ENCODE measurements around the gene ATP6V1A. TPM values are rescaled to one million over a fixed set of nuclear protein-coding genes. Genes with fewer than 3 reads are reported as not detected.

The ATP6V1A gene
- total and polyA plus RNA-seq, 2 of the 13 experiments (the other 11 are each of a cell fraction or from before 2014, with no cell fraction given): 23.4 to 95.1 TPM

DNA sequence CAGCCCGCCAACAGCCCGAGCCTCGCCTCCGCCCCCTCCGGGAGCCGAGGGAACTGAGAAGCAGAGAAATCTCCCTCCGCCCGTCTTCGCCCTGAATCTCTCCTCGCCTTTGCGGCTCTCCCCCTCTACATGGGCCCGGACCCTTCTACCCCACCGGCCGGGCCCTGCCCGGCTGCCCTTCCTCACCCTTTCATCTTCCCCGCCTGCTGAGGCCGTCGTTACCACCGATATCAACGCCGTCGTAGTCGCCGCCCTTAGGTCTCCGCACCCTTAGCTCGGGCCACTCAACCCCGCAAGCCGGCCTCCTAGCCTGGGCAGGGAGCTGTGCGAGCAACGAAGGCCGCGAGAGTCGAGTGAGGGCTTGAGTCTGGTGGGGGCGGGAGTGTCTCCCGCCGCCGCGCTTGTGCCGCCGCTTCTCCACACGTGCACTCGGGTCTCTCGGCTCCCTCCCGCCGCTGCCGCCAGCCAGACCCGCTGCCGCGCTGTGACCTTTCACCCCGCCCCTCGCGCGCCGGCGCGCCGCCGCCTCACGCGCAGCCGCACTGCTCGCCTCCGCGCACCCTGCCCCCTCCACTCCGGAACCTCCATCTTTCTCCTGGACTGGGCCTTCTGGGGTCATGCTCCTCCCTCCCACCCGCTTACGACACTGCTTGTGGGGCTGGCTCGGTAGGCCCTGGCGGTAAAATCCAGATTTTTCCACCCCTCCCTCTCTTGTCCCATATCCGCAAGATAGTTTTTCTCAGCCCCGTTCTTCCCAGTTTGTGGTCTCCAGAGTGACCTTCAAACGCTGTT lies 883 bp upstream of the ATP6V1A start, which contains the start of gene NAA50 (continued):
- TF ChIP-seq MAFG (CRISPR knock-in tag; IDR thresholded peaks at IDR 0.05): no peak
- TF ChIP-seq, protein P1, sequence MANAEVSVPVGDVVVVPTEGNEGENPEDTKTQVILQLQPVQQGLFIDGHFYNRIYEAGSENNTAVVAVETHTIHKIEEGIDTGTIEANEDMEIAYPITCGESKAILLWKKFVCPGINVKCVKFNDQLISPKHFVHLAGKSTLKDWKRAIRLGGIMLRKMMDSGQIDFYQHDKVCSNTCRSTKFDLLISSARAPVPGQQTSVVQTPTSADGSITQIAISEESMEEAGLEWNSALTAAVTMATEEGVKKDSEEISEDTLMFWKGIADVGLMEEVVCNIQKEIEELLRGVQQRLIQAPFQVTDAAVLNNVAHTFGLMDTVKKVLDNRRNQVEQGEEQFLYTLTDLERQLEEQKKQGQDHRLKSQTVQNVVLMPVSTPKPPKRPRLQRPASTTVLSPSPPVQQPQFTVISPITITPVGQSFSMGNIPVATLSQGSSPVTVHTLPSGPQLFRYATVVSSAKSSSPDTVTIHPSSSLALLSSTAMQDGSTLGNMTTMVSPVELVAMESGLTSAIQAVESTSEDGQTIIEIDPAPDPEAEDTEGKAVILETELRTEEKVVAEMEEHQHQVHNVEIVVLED (CRISPR knock-in tag; IDR thresholded peaks at IDR 0.05; ENCODE audit: borderline replicate concordance): peak; percentile 65
- TF ChIP-seq, protein P2, sequence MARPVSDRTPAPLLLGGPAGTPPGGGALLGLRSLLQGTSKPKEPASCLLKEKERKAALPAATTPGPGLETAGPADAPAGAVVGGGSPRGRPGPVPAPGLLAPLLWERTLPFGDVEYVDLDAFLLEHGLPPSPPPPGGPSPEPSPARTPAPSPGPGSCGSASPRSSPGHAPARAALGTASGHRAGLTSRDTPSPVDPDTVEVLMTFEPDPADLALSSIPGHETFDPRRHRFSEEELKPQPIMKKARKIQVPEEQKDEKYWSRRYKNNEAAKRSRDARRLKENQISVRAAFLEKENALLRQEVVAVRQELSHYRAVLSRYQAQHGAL (CRISPR knock-in tag; IDR thresholded peaks at IDR 0.05; ENCODE audit: not compliant biosample characterization): no peak
- peak; percentile 62 to 87; a peak in 3 of 4 replicates for TF ChIP-seq NR2F1 (CRISPR knock-in tag; IDR thresholded peaks at IDR 0.05)
- TF ChIP-seq ZNF556 (CRISPR knock-in tag; IDR thresholded peaks at IDR 0.05; ENCODE audit: borderline replicate concordance): no peak
- TF ChIP-seq KLF6 (CRISPR knock-in tag; IDR thresholded peaks at IDR 0.05): no peak
- TF ChIP-seq, protein P3, sequence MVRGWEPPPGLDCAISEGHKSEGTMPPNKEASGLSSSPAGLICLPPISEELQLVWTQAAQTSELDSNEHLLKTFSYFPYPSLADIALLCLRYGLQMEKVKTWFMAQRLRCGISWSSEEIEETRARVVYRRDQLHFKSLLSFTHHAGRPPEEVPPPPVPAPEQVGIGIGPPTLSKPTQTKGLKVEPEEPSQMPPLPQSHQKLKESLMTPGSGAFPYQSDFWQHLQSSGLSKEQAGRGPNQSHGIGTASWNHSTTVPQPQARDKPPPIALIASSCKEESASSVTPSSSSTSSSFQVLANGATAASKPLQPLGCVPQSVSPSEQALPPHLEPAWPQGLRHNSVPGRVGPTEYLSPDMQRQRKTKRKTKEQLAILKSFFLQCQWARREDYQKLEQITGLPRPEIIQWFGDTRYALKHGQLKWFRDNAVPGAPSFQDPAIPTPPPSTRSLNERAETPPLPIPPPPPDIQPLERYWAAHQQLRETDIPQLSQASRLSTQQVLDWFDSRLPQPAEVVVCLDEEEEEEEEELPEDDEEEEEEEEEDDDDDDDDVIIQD (CRISPR knock-in tag; IDR thresholded peaks at IDR 0.05; ENCODE audit: low read depth): no peak
- TF ChIP-seq ZNF317 (CRISPR knock-in tag; IDR thresholded peaks at IDR 0.05): no peak
- TF ChIP-seq, protein P4, sequence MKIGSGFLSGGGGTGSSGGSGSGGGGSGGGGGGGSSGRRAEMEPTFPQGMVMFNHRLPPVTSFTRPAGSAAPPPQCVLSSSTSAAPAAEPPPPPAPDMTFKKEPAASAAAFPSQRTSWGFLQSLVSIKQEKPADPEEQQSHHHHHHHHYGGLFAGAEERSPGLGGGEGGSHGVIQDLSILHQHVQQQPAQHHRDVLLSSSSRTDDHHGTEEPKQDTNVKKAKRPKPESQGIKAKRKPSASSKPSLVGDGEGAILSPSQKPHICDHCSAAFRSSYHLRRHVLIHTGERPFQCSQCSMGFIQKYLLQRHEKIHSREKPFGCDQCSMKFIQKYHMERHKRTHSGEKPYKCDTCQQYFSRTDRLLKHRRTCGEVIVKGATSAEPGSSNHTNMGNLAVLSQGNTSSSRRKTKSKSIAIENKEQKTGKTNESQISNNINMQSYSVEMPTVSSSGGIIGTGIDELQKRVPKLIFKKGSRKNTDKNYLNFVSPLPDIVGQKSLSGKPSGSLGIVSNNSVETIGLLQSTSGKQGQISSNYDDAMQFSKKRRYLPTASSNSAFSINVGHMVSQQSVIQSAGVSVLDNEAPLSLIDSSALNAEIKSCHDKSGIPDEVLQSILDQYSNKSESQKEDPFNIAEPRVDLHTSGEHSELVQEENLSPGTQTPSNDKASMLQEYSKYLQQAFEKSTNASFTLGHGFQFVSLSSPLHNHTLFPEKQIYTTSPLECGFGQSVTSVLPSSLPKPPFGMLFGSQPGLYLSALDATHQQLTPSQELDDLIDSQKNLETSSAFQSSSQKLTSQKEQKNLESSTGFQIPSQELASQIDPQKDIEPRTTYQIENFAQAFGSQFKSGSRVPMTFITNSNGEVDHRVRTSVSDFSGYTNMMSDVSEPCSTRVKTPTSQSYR (CRISPR knock-in tag; IDR thresholded peaks at IDR 0.05; ENCODE audit: borderline replicate concordance): peak; percentile 81
- 0 out of 2 replicates have a peak, but pooled peaks have one; percentile 33 for TF ChIP-seq SNAPC2 (CRISPR knock-in tag; IDR thresholded peaks at IDR 0.05)
- no peak for TF ChIP-seq ZBTB21 (CRISPR knock-in tag; IDR thresholded peaks at IDR 0.05)
- no peak; the same call in 1 of the 2 replicates for TF ChIP-seq ZNF747 (CRISPR knock-in tag; IDR thresholded peaks at IDR 0.05; ENCODE audit: borderline replicate concordance)
- no peak for TF ChIP-seq ZNF124 (CRISPR knock-in tag; IDR thresholded peaks at IDR 0.05)
- no peak for TF ChIP-seq ZNF354B (CRISPR knock-in tag; IDR thresholded peaks at IDR 0.05)
- TF ChIP-seq ZNF564 (CRISPR knock-in tag; IDR thresholded peaks at IDR 0.05): no peak
- no peak for TF ChIP-seq IKZF1 (IDR thresholded peaks at IDR 0.05)
- TF ChIP-seq KDM6A (CRISPR knock-in tag; IDR thresholded peaks at IDR 0.05; ENCODE audit: low read depth): peak; percentile 17; the same call in 1 of the 2 replicates
- peak; percentile 74; the same call in 1 of the 2 replicates for TF ChIP-seq RELA (CRISPR knock-in tag; IDR thresholded peaks at IDR 0.05)
- TF ChIP-seq ZNF775 (CRISPR knock-in tag; IDR thresholded peaks at IDR 0.05; ENCODE audit: borderline replicate concordance): 0 out of 2 replicates have a peak, but pooled peaks have one; percentile 33
- TF ChIP-seq TCF12 (IDR thresholded peaks at IDR 0.05): no peak
- peak; percentile 80; the same call in 1 of the 2 replicates for TF ChIP-seq TCF12 (CRISPR knock-in tag; IDR thresholded peaks at IDR 0.05)
- TF ChIP-seq CENPX (CRISPR knock-in tag; IDR thresholded peaks at IDR 0.05): no peak
- no peak for TF ChIP-seq GATAD2A (CRISPR knock-in tag; IDR thresholded peaks at IDR 0.05)
- TF ChIP-seq HHEX (CRISPR knock-in tag; IDR thresholded peaks at IDR 0.05): no peak
- peak; percentile 76; the same call in 1 of the 2 replicates for TF ChIP-seq KAT8 (CRISPR knock-in tag; IDR thresholded peaks at IDR 0.05)
